ENCODE measurements around the gene ATG3. TPM values are rescaled to one million over a fixed set of nuclear protein-coding genes. Genes with fewer than 3 reads are reported as not detected.
A peak's percentile ranks its signal among the peaks of the same experiment; 100 is the strongest.

The ATG3 gene
- polyA plus RNA-seq, 4 donors: 48.2 to 73.0 (median 63.5) TPM

- Histone ChIP-seq H3K9me3 (ENCODE audit: control insufficient read depth in 2 of 2, insufficient read depth in 1 of 2, low read depth in 1 of 2, low read length in 1 of 2) (no peaks in the 10 kb centered on the region), H3K27me3 (ENCODE audit: control insufficient read depth in 3 of 3, insufficient read depth in 3 of 3, low read length in 3 of 3) (no peaks in the 10 kb centered on the region), H3K27ac (ENCODE audit: low read depth in 1 of 3, low read length in 2 of 3) (no peak overlapping the region), H3K4me1 (ENCODE audit: control insufficient read depth in 3 of 3, insufficient read depth in 2 of 3, low read depth in 1 of 3, low read length in 2 of 3) (no peaks in the 10 kb centered on the region), H3K36me3 (ENCODE audit: control insufficient read depth in 3 of 3, insufficient read depth in 2 of 3, low read depth in 1 of 3, low read length in 3 of 3) (no peaks in the 10 kb centered on the region), H3K4me3 (ENCODE audit: low read depth in 1 of 3, low read length in 3 of 3) (no peak overlapping the region)
- no peak for DNase-seq
- no peak for FAIRE-seq
Measured at GRCh38 chr3:112598731-112599130, 37.0 kb upstream of the ATG3 start.

- DNase-seq (no peak), FAIRE-seq (no peak)
- no peak overlapping the region for H3K27ac ChIP-seq (ENCODE audit: low read depth in 1 of 3, low read length in 2 of 3)
- WGBS, 3 donors: 93 to 100% (median 95%) methylated on average over 2 of the region's 2 CpGs
- no peak overlapping the region for H3K4me3 ChIP-seq (ENCODE audit: low read depth in 1 of 3, low read length in 3 of 3)
- H3K27me3 ChIP-seq (ENCODE audit: control insufficient read depth in 3 of 3, insufficient read depth in 3 of 3, low read length in 3 of 3): no peaks in the 10 kb centered on the region
- no peaks in the 10 kb centered on the region for H3K4me1 ChIP-seq (ENCODE audit: control insufficient read depth in 3 of 3, insufficient read depth in 2 of 3, low read depth in 1 of 3, low read length in 2 of 3)
- H3K9me3 ChIP-seq (ENCODE audit: control insufficient read depth in 2 of 2, insufficient read depth in 1 of 2, low read depth in 1 of 2, low read length in 1 of 2): peaks cover 0 to 3% of the 10 kb centered on the region in 2 donors
- H3K36me3 ChIP-seq (ENCODE audit: control insufficient read depth in 3 of 3, insufficient read depth in 2 of 3, low read depth in 1 of 3, low read length in 3 of 3): no peaks in the 10 kb centered on the region
Measured at GRCh38 chr3:112597945-112598344, 36.2 kb upstream of the ATG3 start.

- Histone ChIP-seq H3K9me3 (ENCODE audit: control insufficient read depth in 2 of 2, insufficient read depth in 1 of 2, low read depth in 1 of 2, low read length in 1 of 2) (peaks cover 0 to 3% of the 10 kb centered on the region in 2 donors), H3K27me3 (ENCODE audit: control insufficient read depth in 3 of 3, insufficient read depth in 3 of 3, low read length in 3 of 3) (no peaks in the 10 kb centered on the region), H3K4me1 (ENCODE audit: control insufficient read depth in 3 of 3, insufficient read depth in 2 of 3, low read depth in 1 of 3, low read length in 2 of 3) (no peaks in the 10 kb centered on the region), H3K4me3 (ENCODE audit: low read depth in 1 of 3, low read length in 3 of 3) (no peak overlapping the region), H3K27ac (ENCODE audit: low read depth in 1 of 3, low read length in 2 of 3) (no peak overlapping the region), H3K36me3 (ENCODE audit: control insufficient read depth in 3 of 3, insufficient read depth in 2 of 3, low read depth in 1 of 3, low read length in 3 of 3) (no peaks in the 10 kb centered on the region)
- DNase-seq (no peak), FAIRE-seq (no peak)
- 93 to 99% (median 99%) methylated on average over 2 of the region's 2 CpGs for WGBS, 3 donors
Measured at GRCh38 chr3:112594856-112595255, 33.1 kb upstream of the ATG3 start.

- H3K4me1 ChIP-seq (ENCODE audit: control insufficient read depth in 3 of 3, insufficient read depth in 2 of 3, low read depth in 1 of 3, low read length in 2 of 3): no peaks in the 10 kb centered on the region
- no peak for DNase-seq
- H3K36me3 ChIP-seq (ENCODE audit: control insufficient read depth in 3 of 3, insufficient read depth in 2 of 3, low read depth in 1 of 3, low read length in 3 of 3): no peaks in the 10 kb centered on the region
- no peaks in the 10 kb centered on the region for H3K27me3 ChIP-seq (ENCODE audit: control insufficient read depth in 3 of 3, insufficient read depth in 3 of 3, low read length in 3 of 3)
- H3K27ac ChIP-seq (ENCODE audit: low read depth in 1 of 3, low read length in 2 of 3): no peak overlapping the region
- no peak for FAIRE-seq
- peaks cover 0 to 3% of the 10 kb centered on the region in 2 donors for H3K9me3 ChIP-seq (ENCODE audit: control insufficient read depth in 2 of 2, insufficient read depth in 1 of 2, low read depth in 1 of 2, low read length in 1 of 2)
- H3K4me3 ChIP-seq (ENCODE audit: low read depth in 1 of 3, low read length in 3 of 3): no peak overlapping the region
Measured at GRCh38 chr3:112593258-112593657, 31.5 kb upstream of the ATG3 start.

- 92 to 97% (median 96%) methylated on average over 1 of the region's 1 CpG for WGBS, 3 donors
- Histone ChIP-seq H3K27me3 (ENCODE audit: control insufficient read depth in 3 of 3, insufficient read depth in 3 of 3, low read length in 3 of 3) (no peaks in the 10 kb centered on the region), H3K4me3 (ENCODE audit: low read depth in 1 of 3, low read length in 3 of 3) (no peak overlapping the region), H3K27ac (ENCODE audit: low read depth in 1 of 3, low read length in 2 of 3) (no peak overlapping the region), H3K9me3 (ENCODE audit: control insufficient read depth in 2 of 2, insufficient read depth in 1 of 2, low read depth in 1 of 2, low read length in 1 of 2) (no peaks in the 10 kb centered on the region), H3K36me3 (ENCODE audit: control insufficient read depth in 3 of 3, insufficient read depth in 2 of 3, low read depth in 1 of 3, low read length in 3 of 3) (peaks cover 0 to 9% (median 5%) of the 10 kb centered on the region in 3 donors), H3K4me1 (ENCODE audit: control insufficient read depth in 3 of 3, insufficient read depth in 2 of 3, low read depth in 1 of 3, low read length in 2 of 3) (no peaks in the 10 kb centered on the region)
- FAIRE-seq: no peak
- no peak for DNase-seq
Measured at GRCh38 chr3:112587336-112587735, 25.6 kb upstream of the ATG3 start.

GRCh38 chr3:112585782-112586181 lies 24.0 kb upstream of the ATG3 start:
- Histone ChIP-seq H3K27ac (ENCODE audit: low read depth in 1 of 3, low read length in 2 of 3) (no peak overlapping the region), H3K27me3 (ENCODE audit: control insufficient read depth in 3 of 3, insufficient read depth in 3 of 3, low read length in 3 of 3) (no peaks in the 10 kb centered on the region), H3K4me3 (ENCODE audit: low read depth in 1 of 3, low read length in 3 of 3) (no peak overlapping the region), H3K9me3 (ENCODE audit: control insufficient read depth in 2 of 2, insufficient read depth in 1 of 2, low read depth in 1 of 2, low read length in 1 of 2) (no peaks in the 10 kb centered on the region), H3K36me3 (ENCODE audit: control insufficient read depth in 3 of 3, insufficient read depth in 2 of 3, low read depth in 1 of 3, low read length in 3 of 3) (peaks cover 0 to 9% (median 5%) of the 10 kb centered on the region in 3 donors), H3K4me1 (ENCODE audit: control insufficient read depth in 3 of 3, insufficient read depth in 2 of 3, low read depth in 1 of 3, low read length in 2 of 3) (no peaks in the 10 kb centered on the region)
- FAIRE-seq (no peak), DNase-seq (no peak)

- Histone ChIP-seq H3K4me1 (ENCODE audit: control insufficient read depth in 3 of 3, insufficient read depth in 2 of 3, low read depth in 1 of 3, low read length in 2 of 3) (no peaks in the 10 kb centered on the region), H3K36me3 (ENCODE audit: control insufficient read depth in 3 of 3, insufficient read depth in 2 of 3, low read depth in 1 of 3, low read length in 3 of 3) (peaks cover 0 to 14% (median 9%) of the 10 kb centered on the region in 3 donors), H3K4me3 (ENCODE audit: low read depth in 1 of 3, low read length in 3 of 3) (no peak overlapping the region), H3K27ac (ENCODE audit: low read depth in 1 of 3, low read length in 2 of 3) (no peak overlapping the region), H3K9me3 (ENCODE audit: control insufficient read depth in 2 of 2, insufficient read depth in 1 of 2, low read depth in 1 of 2, low read length in 1 of 2) (no peaks in the 10 kb centered on the region), H3K27me3 (ENCODE audit: control insufficient read depth in 3 of 3, insufficient read depth in 3 of 3, low read length in 3 of 3) (no peaks in the 10 kb centered on the region)
- 70 to 84% (median 77%) methylated on average over 3 of the region's 3 CpGs for WGBS, 3 donors
- no peak for FAIRE-seq
- no peak for DNase-seq
Measured at GRCh38 chr3:112583105-112583504, 21.3 kb upstream of the ATG3 start.

- Histone ChIP-seq H3K9me3 (ENCODE audit: control insufficient read depth in 2 of 2, insufficient read depth in 1 of 2, low read depth in 1 of 2, low read length in 1 of 2) (no peaks in the 10 kb centered on the region), H3K27ac (ENCODE audit: low read depth in 1 of 3, low read length in 2 of 3) (no peak overlapping the region), H3K4me3 (ENCODE audit: low read depth in 1 of 3, low read length in 3 of 3) (no peak overlapping the region), H3K27me3 (ENCODE audit: control insufficient read depth in 3 of 3, insufficient read depth in 3 of 3, low read length in 3 of 3) (no peaks in the 10 kb centered on the region), H3K36me3 (ENCODE audit: control insufficient read depth in 3 of 3, insufficient read depth in 2 of 3, low read depth in 1 of 3, low read length in 3 of 3) (peaks cover 0 to 13% (median 9%) of the 10 kb centered on the region in 3 donors), H3K4me1 (ENCODE audit: control insufficient read depth in 3 of 3, insufficient read depth in 2 of 3, low read depth in 1 of 3, low read length in 2 of 3) (no peaks in the 10 kb centered on the region)
- WGBS, 3 donors: 70 to 87% (median 82%) methylated on average over 2 of the region's 2 CpGs
- DNase-seq (peak; percentile 19 to 46), FAIRE-seq (no peak)
Measured at GRCh38 chr3:112582244-112582874, 20.6 kb upstream of the ATG3 start.

GRCh38 chr3:112579697-112580096 lies 17.9 kb upstream of the ATG3 start:
- Histone ChIP-seq H3K4me3 (ENCODE audit: low read depth in 1 of 3, low read length in 3 of 3) (no peak overlapping the region), H3K27ac (ENCODE audit: low read depth in 1 of 3, low read length in 2 of 3) (no peak overlapping the region), H3K27me3 (ENCODE audit: control insufficient read depth in 3 of 3, insufficient read depth in 3 of 3, low read length in 3 of 3) (no peaks in the 10 kb centered on the region), H3K4me1 (ENCODE audit: control insufficient read depth in 3 of 3, insufficient read depth in 2 of 3, low read depth in 1 of 3, low read length in 2 of 3) (no peaks in the 10 kb centered on the region), H3K36me3 (ENCODE audit: control insufficient read depth in 3 of 3, insufficient read depth in 2 of 3, low read depth in 1 of 3, low read length in 3 of 3) (peaks cover 3 to 9% (median 5%) of the 10 kb centered on the region in 3 donors), H3K9me3 (ENCODE audit: control insufficient read depth in 2 of 2, insufficient read depth in 1 of 2, low read depth in 1 of 2, low read length in 1 of 2) (no peaks in the 10 kb centered on the region)
- FAIRE-seq: no peak
- 73 to 92% (median 85%) methylated on average over 3 of the region's 3 CpGs for WGBS, 3 donors
- DNase-seq: no peak
